HCT116 (cell line): Measurements from ENCODE around the gene SDK1. TPM values are rescaled to one million over a fixed set of nuclear protein-coding genes. Genes with fewer than 3 reads are reported as not detected.

Experiments used
- ATAC-seq: fragments of 200-7000 bp; cut with Tn5 transposase; 2 replicates; pipeline ENCODE4 v1.9.1; 2020; ENCODE audit warnings: mild to moderate bottlenecking, moderate library complexity
- BruUV-seq: library from RNA; stranded (reverse); fragments of 400-500 nt; replicated peaks from 2 replicates; lab custom pipeline; 2021; lab: Mats Ljungman, UMichigan
- CTCF ChIA-PET: fragments of 300-600 bp; sonication (Branson Sonifier 250); formaldehyde crosslinking; loops from one replicate; lab custom pipeline; 2021; ENCODE audit warnings: antibody characterized with exemption; lab: Charles Lee
- POLR2A ChIA-PET: fragments of 300-600, 350-600 bp; sonication (Branson Sonifier 250); formaldehyde crosslinking; loops from one replicate; lab custom pipeline; 2021; ENCODE audit warnings: antibody characterized with exemption; lab: Charles Lee
- RAD21 ChIA-PET, 2 experiments: fragments of 300-600 bp; sonication (Branson Sonifier 250); formaldehyde crosslinking; loops; one replicate each; lab custom pipeline; 2023; ENCODE audit warnings: low total read pairs in 2 of 2; ENCODE audit not compliant: uncharacterized antibody in 2 of 2, unreplicated experiment in 2 of 2, low non-redundant PET in 1 of 2; lab: Charles Lee
- DNase-seq: peaks from one replicate; pipeline ENCODE4 v3.0.0-alpha.2; 2010; ENCODE audit warnings: low read depth, low spot score
- H2AFZ ChIP-seq: fragments of 200-600 bp; shearing (Covaris generic), sonication (generic); 2 replicates; pipeline ENCODE4 v1.6.1; 2017; ENCODE audit warnings: low read depth, mixed run types, mixed read lengths, antibody characterized with exemption, low read length; ENCODE audit not compliant: poor library complexity, severe bottlenecking
- H3K27ac ChIP-seq: 2 replicates; pipeline ENCODE4 v1.5.1; 2012; ENCODE audit warnings: low read depth, low read length
- H3K27me3 ChIP-seq: fragments of 200-600 bp; sonication (generic); 2 replicates; pipeline ENCODE4 v1.6.1; 2016; ENCODE audit warnings: mixed run types, low read length, mixed read lengths; ENCODE audit not compliant: insufficient read depth
- H3K36me3 ChIP-seq, 2 experiments: fragments of 200-500 bp in 1 of 2; fragments of 200-600 bp in 1 of 2; sonication (Bioruptor generic) in 1 of 2; sonication (generic) in 1 of 2; 2 replicates each; pipeline versions ENCODE4 v1.5.1 to v1.6.1; 2014 to 2016; ENCODE audit warnings: low read length in 2 of 2, inconsistent platforms in 1 of 2, mixed read lengths in 1 of 2, mixed run types in 1 of 2; ENCODE audit not compliant: insufficient read depth in 2 of 2, control insufficient read depth in 1 of 2
- H3K4me1 ChIP-seq, 2 experiments: fragments of 200-600 bp in 1 of 2; sonication (generic) in 1 of 2; 2 replicates each; pipeline versions ENCODE4 v1.5.1 to v1.6.1; 2012 to 2017; ENCODE audit warnings: low read length in 2 of 2, inconsistent platforms in 1 of 2, mild to moderate bottlenecking in 1 of 2, mixed read lengths in 1 of 2, mixed run types in 1 of 2, moderate library complexity in 1 of 2; ENCODE audit not compliant: insufficient read depth in 2 of 2, control insufficient read depth in 1 of 2
- H3K4me2 ChIP-seq: fragments of 200-600 bp; sonication (generic); 2 replicates; pipeline ENCODE4 v1.6.1; 2017; ENCODE audit warnings: mixed run types, low read length, mixed read lengths
- H3K4me3 ChIP-seq, 2 experiments: fragments of 200-600 bp in 1 of 2; sonication (generic) in 1 of 2; replicated peaks in 1 of 2; 2 replicates each; pipeline ENCODE4 v1.5.1; 2011 to 2016; ENCODE audit warnings: low read length in 2 of 2, control low read depth in 1 of 2, low read depth in 1 of 2, mild to moderate bottlenecking in 1 of 2, mixed read lengths in 1 of 2, mixed run types in 1 of 2
- H3K79me2 ChIP-seq: fragments of 200-600 bp; sonication (generic); 2 replicates; pipeline ENCODE4 v1.6.1; 2017; ENCODE audit warnings: mild to moderate bottlenecking, mixed run types, low read length, moderate library complexity, mixed read lengths; ENCODE audit not compliant: insufficient read depth
- H3K9ac ChIP-seq: fragments of 200-600 bp; sonication (generic); 2 replicates; pipeline ENCODE4 v1.6.1; 2016; ENCODE audit warnings: low read length, mixed read lengths
- H3K9me2 ChIP-seq: fragments of 200-600 bp; sonication (generic), shearing (Covaris generic); 2 replicates; pipeline ENCODE4 v1.6.1; 2017; ENCODE audit warnings: mixed run types, mild to moderate bottlenecking, moderate library complexity; ENCODE audit not compliant: insufficient read depth
- H3K9me3 ChIP-seq, 2 experiments: fragments of 200-500 bp in 1 of 2; fragments of 200-600 bp in 1 of 2; sonication (Bioruptor generic) in 1 of 2; sonication (generic) in 1 of 2; 2 replicates each; pipeline ENCODE4 v1.6.1; 2014 to 2017; ENCODE audit warnings: low read length in 2 of 2, mixed read lengths in 2 of 2, inconsistent platforms in 1 of 2, low read depth in 1 of 2, mild to moderate bottlenecking in 1 of 2, mixed run types in 1 of 2, moderate library complexity in 1 of 2; ENCODE audit not compliant: control insufficient read depth in 1 of 2, insufficient read depth in 1 of 2
- H4K20me1 ChIP-seq: fragments of 200-600 bp; sonication (generic), shearing (Covaris generic); 2 replicates; pipeline ENCODE4 v1.6.1; 2017; ENCODE audit warnings: mixed run types, mild to moderate bottlenecking, moderate library complexity; ENCODE audit not compliant: insufficient read depth
- CTCF ChIP-seq, 3 experiments: fragments of 200-600 bp in 1 of 3; sonication (generic) in 1 of 3; IDR thresholded peaks in 2 of 3; conservative IDR thresholded peaks in 1 of 3; 2 replicates each; pipeline ENCODE4 v1.5.1; 2012 to 2017; ENCODE audit warnings: low read depth in 2 of 3, low read length in 2 of 3, antibody characterized with exemption in 1 of 3, borderline replicate concordance in 1 of 3, control low read depth in 1 of 3, mild to moderate bottlenecking in 1 of 3, mixed read lengths in 1 of 3, mixed run types in 1 of 3, moderate library complexity in 1 of 3; ENCODE audit not compliant: insufficient read depth in 1 of 3
- ELF1 ChIP-seq: IDR thresholded peaks from 2 replicates; pipeline ENCODE4 v1.6.1; 2012; ENCODE audit warnings: low read depth, borderline replicate concordance
- FOSL1 ChIP-seq: IDR thresholded peaks from 2 replicates; pipeline ENCODE4 v1.6.1; 2012; ENCODE audit warnings: low read depth
- POLR2A ChIP-seq: IDR thresholded peaks from 2 replicates; pipeline ENCODE4 v1.7.0; 2011; ENCODE audit warnings: borderline replicate concordance; ENCODE audit not compliant: insufficient read depth, insufficient read length; ENCODE audit errors: extremely low read depth
- POLR2AphosphoS5 ChIP-seq: IDR thresholded peaks from 2 replicates; pipeline ENCODE4 v1.6.1; 2011; ENCODE audit warnings: mild to moderate bottlenecking, low read depth, low read length, moderate library complexity
- REST ChIP-seq: IDR thresholded peaks from 2 replicates; pipeline ENCODE4 v1.6.1; 2012; ENCODE audit warnings: low read depth
- SP1 ChIP-seq: IDR thresholded peaks from 2 replicates; pipeline ENCODE4 v1.6.1; 2012; ENCODE audit warnings: low read depth
- intact Hi-C: fragments of 100-400 bp; cut with micrococcal nuclease; formaldehyde crosslinking; loops from 2 replicates; pipeline ENCODE4 v1.10.0; 2022
- total RNA-seq: library from RNA; stranded (reverse); gene quantifications from one replicate; pipeline ENCODE4 v1.2.1, GENCODE V29; 2021; ENCODE audit not compliant: unreplicated experiment

The SDK1 gene
- total RNA-seq, 1 experiment from 2014 or later, result 0.05 TPM

- no peak overlapping the region for H3K9ac ChIP-seq
- no peak overlapping the region for H3K4me2 ChIP-seq
These were observed 1.7 kb downstream of the SDK1 start for GRCh38 chr7:3302681-3303320.

GRCh38 chr7:3304131-3304530 lies 3.1 kb downstream of the SDK1 start:
- Histone ChIP-seq H3K4me3 (no peak overlapping the region), H3K79me2 (no peaks in the 10 kb centered on the region), H4K20me1 (no peaks in the 10 kb centered on the region), H3K4me1 (peaks cover 0 to 2% of the 10 kb centered on the region in 2 experiments; a peak in 1 of 4 replicates), H3K36me3 (no peaks in the 10 kb centered on the region), H3K9ac (no peak overlapping the region), H3K9me3 (no peaks in the 10 kb centered on the region), H3K27ac (no peak overlapping the region), H3K27me3 (peaks cover 53% of the 10 kb centered on the region), H3K4me2 (no peak overlapping the region), H2AFZ (no peak overlapping the region), H3K9me2 (no peaks in the 10 kb centered on the region)
- ChIA-PET RAD21 (no interaction called here), CTCF (interaction anchor here (1.0 kb wide), 1 partner anchor 8 kb away, joined by 3 read pairs; no protein-coding TSS in a partner anchor), POLR2A (no interaction called here)
- intact Hi-C loops, result loop anchor here (5.0 to 10.0 kb wide), 3 partner anchors 371 to 1331 kb away; no protein-coding TSS in a partner anchor
- no peak for ATAC-seq
- no TSS peak for BruUV-seq
- DNase-seq, result no peak
- no peak for TF ChIP-seq FOSL1
- TF ChIP-seq REST, result no peak
- TF ChIP-seq POLR2AphosphoS5, result no peak
- TF ChIP-seq CTCF (IDR thresholded peaks at IDR 0.05 in 2 of 3, conservative IDR thresholded peaks at IDR 0.05 in 1 of 3; ENCODE audit: borderline replicate concordance in 1 of 3, insufficient read depth in 1 of 3, low read depth in 2 of 3, low read length in 2 of 3), result no peak
- no peak for TF ChIP-seq ELF1

More at GRCh38 chr7:3302681-3303320, 1.7 kb downstream of the SDK1 start:
- H3K4me1 ChIP-seq, result peaks cover 0 to 2% of the 10 kb centered on the region in 2 experiments; a peak in 1 of 4 replicates
- intact Hi-C loops, result loop anchor here (5.0 to 10.0 kb wide), 3 partner anchors 372 to 1332 kb away; no protein-coding TSS in a partner anchor
- DNase-seq (no peak), ATAC-seq (no peak)
- H2AFZ ChIP-seq, result no peak overlapping the region
- H3K27me3 ChIP-seq, result peaks cover 46% of the 10 kb centered on the region
- CTCF ChIA-PET, result no interaction called here
- no peak for TF ChIP-seq POLR2A
- TF ChIP-seq SP1, result no peak
- H4K20me1 ChIP-seq, result no peaks in the 10 kb centered on the region
- BruUV-seq, result no TSS peak
- RAD21 ChIA-PET, result no interaction called here
- H3K27ac ChIP-seq, result no peak overlapping the region
- H3K9me2 ChIP-seq, result no peaks in the 10 kb centered on the region
- no peak overlapping the region for H3K4me3 ChIP-seq
- no peaks in the 10 kb centered on the region for H3K9me3 ChIP-seq
- no peaks in the 10 kb centered on the region for H3K79me2 ChIP-seq
- H3K36me3 ChIP-seq, result no peaks in the 10 kb centered on the region
- POLR2A ChIA-PET, result no interaction called here
